ENCODE results near the gene NUDT4.
"Not testable (repeated sequence)": the region's sequence is repeated elsewhere in the genome, so short reads cannot be mapped to it uniquely, and the experiment has no call there.

Gene NUDT4

DNA sequence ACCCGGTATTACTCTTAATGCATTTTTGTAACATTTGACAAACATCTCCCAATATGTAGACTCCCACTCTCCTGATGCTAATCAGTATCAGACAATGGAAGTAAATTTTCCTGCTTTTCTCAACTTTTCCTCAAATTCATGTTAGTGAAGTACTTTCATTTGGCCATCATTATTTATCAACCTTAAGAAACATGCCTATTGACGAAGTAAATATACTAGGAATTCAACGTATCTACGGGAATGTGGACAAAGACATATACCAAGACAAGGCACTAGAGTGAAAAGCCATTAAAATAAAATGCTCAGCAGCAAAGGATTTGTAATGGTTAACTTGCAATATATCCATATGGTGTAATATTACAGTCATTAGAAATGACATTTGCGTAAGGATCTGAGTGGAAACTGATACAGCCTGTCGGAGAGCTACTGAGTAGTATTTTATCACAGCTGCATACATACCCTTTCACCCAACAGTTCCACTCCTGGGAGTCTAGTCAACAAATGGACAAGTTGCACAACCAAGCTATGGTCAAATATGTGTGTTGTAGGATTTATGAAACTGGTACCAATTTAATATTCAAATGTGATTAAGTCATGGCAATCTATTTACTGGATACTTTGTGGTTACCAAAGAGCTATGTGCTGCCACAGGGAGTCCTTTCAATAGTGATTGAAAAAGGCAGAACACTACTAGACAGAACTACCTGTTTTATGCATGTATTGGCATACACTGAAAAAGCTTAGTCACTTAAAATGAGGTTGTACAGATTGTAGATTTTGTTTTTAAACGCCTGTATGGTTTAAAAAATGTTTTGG, 26.5 kb downstream of the NUDT4 start:
- DNase-seq: no peak

DNA sequence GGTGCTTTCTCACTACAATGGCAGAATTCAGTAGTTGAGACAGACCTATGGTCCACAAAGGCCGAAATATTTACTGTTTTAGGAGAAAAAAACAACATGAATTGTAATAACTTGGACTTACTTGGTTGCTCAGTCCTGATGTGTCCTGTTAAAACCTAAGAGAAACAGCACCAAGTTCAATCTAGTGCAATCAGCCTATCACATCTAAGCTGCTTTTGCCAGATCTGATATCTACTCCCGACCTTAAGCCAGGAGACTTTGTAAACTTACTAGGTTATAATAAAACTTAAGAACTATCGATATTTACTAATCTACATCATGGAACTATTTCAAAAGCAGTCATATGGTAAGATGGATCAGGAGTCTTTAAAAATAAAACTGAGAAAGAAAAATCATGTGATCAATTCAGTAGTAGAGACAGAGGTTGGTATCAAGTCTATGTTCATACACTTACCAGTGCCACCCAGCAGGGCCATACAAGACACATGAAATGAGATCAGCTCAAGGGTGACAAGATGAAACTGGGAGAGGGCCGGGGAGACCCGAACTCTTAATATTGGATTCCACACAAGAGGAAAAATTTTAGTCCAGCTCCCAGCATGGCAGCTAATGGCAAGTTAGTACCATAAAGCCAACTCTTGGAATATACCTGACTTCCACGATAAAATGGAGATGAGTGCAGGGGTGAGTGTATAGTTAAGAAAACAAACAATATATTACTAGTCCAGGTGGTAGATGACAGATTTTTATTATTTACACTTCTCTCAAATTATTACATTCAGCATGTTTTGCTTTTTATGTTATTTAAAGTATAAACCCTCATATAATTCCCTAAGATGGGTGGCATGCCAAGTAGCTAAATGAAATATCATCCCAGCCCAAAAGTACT, 27.5 kb downstream of the NUDT4 start:
- no peak for DNase-seq

DNA sequence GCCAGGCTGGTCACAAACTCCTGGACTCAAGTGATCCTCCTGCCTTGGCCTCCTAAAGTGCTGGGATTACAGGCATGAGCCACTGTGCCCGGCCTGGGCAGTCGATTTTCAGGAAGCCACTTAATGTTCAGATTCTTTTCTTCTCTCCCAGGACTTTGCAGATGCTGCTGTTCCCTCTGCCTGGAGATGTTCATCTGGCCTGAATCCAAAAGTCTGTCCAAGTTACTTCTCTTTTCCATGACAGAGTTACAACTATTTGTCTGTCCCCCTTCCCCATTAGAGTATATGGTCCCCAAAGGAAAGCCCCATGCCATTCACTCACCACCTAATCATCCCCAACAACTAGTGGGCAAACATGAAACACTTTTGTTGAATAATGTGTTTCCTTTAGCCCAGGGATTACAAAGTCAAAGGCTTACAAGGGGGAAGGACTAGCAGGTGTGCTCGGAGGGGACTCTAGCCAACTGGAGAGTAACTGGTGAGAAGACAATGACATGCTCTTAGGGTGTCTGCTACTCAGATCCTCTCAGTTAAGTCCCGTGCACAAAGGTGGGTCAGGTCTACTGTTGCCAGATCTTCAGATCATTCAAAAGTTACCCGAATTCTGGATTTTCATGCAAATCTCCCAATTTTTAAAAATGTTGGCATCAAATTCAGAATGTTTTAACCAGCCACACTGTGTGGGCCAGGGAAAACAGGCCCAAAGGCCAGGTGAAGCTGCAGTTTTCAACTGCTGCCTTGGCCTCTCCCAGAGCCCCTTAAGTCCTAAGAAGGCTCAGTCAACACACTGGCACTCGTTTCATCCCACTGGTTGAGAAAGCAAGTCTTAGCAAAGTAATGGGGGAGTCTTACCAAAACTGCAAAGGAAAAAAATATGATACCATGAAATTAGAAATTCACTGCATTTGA, 29.6 kb downstream of the NUDT4 start:
- no peak for DNase-seq

DNA sequence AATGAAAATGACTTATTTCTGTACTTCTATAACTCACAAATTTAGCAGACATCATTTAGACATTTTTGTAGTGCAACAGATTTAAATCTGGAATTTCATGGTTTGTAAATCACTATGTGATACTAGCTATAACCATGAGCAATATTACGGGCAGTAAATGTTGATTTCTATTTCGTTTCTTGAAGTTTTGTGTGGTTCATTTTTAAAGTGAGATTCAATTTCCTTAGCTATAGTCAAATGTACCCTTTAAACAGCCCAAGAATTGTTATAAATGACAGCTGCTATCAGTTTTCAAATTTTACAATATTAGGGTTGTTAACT, 30.2 kb downstream of the NUDT4 start:
- DNase-seq: no peak

DNA sequence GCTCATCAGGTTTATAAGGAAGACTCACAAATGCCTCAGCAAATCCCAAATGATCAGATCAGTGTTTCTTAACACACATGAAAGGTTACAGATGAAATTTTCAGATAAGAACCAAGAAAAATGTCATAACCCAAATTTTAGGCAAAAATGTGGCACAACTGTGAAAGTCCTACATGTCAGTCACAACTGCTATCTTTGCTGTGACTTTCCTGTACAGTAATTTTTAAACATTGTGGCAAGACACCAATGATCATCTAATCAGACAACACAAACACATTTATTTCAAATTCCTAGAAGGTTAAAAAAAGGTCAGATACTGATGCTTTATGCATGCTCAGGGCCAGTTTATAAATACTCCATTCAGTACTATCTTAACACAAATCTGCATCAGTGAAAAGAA, 31.1 kb downstream of the NUDT4 start:
- DNase-seq: no peak

DNA sequence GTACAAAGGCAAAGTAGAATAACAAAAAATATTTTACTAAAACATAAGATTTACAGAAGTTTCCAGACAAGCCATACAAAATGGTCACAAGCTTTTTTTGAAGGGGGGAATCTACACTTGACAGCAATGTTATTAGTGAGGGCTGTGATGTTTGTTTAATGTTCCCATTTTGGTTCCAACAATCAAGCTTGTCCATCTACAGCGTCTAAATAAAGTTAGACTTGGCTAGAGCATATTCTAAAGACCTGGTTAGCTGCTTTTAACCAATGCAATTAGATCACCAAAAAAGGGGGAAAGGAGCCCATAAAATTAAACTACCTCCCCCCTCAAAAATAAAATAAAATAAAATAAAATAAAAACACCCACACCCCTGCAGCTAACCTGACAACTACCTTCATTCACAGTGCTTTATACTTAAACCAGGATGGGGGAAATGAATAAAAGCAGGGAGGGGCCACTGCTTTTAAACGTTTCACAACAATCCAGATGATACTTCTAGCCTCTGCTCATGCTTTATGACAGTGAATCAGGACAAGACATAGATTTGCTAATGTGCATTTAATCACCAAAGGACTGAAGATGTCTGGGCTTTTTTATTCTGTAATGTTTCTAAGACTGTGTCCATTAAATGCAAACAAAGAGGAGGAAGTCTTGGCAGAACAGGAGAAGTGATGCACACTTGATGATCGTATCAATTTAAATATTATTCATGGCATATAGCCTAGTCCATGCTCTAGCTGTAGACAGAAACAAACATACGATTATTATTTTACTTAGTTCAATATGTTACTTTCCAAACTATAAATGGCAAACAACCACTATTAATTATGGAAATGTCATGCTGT, 31.8 kb downstream of the NUDT4 start:
- not testable (repeated sequence) for DNase-seq

DNA sequence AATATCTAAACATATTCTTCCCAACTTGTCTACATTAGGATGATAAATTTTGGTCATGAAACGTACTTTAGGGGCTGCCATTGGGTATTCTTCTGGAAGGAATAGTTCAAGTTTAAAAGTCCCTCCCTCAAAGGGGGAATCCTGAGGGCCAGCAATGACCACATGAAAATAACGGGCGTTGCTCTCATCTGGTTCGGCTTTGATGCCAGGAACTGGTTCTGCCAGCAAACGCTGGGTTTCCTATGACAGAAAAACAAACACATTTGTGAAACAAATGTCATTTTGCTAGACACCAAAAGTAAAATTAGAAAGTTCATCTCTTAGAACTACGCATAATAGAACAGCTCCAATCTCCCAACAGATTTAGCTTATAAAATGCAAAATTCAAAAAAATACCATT, 33.3 kb downstream of the NUDT4 start:
- not testable (repeated sequence) for DNase-seq

DNA sequence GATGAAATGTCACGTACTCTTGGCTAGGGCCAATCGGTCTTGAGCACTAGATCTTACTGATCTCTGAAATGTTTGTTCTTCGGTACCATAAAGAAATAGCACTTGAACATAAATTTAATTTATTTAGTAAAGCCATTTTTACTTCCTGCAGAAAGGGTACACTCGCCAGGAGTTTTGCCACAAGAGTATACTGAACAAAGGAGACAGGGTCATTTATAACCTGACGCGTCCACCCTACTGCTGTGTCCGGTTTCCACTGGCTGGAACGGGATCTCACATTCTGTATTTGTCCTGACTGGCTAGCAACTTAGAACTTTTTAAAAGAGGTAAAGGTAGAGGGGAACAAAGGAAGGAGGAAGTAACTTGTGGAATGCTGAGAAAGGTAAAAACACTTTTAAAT, 34.7 kb downstream of the NUDT4 start:
- not testable (repeated sequence) for DNase-seq

DNA sequence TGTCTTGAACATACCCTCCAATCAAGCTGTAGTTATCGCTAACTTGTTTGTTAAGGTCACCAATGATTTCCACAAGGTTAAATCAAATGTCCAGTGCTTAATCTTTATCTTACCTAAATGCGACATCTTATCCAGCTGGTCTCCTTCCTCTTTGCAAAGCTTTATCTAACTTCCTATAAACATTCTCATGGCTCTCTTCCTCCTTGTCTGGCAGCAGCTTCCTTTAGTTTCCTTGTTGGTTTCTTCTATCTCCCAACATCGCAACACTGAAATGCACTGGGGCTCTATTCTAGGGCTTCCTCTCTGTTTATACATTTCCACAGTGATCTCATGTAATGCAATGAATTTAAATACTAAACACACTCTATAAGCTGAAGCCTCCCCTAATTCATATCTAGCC, 35.3 kb downstream of the NUDT4 start:
- no peak for DNase-seq

DNA sequence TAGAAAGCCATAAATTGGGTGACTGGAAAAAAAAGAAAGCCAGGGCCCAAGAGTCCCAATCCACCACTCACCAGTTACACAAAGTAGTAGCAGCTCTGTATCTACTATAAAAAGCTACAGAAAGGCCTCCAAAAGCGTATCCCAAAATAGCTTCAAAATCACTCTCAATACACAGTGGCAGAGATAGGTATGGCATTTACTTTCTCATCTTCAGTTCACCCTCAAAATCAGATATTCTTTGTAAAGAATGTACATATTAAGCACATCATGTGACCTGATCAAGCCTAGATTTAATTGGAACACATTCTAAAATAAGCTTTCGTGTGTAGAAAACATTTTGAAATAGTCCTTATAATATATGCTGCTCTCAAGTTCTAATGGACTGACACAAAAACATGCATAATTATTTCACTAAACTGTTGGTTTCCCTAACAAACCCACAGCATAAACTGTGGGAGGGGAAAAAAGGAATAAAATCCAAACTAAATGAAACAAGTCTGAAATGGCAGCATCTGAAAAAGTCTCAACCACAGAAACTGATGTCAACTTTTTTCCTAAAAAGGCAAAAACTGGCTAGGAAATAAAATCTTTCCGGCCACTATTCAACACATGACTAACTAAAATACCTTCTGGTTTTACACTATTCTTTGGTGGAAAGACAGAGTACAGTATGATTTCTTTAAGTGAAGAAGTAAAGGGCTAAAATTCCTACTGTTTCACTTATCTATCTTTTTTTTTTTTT, 38.2 kb downstream of the NUDT4 start:
- DNase-seq: no peak

DNA sequence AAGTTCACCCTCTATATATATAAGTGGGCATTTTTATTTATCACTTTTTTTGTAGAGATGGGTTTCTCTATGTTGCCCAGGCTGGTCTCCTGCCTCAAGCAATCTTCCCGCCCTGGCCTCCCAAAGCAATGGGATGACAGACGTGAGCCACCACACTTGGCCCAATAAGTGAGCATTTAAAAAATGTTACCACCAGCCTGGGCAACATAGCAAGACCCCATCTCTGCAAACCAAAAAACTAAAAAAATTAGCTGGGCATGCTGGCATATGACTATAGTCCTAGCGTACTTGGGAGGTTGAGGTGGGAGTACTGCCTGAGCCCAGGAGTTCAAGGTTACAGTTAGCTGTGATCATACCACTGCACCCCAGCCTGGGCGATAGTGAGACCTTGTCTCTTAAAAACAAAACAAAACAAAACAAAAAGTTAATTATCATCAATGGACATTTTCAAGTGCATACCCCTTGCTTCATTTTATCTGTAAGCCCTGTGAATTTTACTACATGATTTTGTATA, 40.3 kb downstream of the NUDT4 start:
- DNase-seq: no peak

DNA sequence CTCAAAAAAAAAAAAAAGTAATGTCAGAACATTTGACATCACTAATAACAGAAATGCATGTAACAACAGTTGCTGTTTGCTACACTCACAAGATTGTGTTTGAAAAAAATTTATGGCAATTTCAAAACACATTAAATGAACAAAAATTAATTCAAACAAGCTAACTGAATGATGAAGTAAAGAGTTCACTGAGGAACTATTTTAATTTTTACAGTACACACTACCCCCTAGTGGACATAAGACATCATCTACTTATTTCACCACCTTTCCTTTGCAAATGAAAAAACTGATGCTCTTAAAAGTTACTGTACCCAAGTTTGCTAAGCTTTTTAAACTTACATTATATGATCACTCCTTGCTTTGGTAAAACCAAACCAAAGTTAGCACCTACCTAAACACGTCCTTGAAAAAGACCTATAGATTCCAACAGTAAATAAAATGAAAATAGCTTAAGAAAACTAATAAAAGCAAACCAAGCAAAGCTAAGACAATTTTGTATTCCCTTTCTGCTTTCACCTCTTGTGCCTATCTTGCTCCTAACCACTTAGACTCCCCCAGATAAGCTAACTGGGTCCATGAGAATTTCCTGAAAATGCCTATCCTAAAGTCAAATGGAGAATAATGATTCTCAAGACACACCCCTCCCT, 41.8 kb downstream of the NUDT4 start:
- no peak for DNase-seq

DNA sequence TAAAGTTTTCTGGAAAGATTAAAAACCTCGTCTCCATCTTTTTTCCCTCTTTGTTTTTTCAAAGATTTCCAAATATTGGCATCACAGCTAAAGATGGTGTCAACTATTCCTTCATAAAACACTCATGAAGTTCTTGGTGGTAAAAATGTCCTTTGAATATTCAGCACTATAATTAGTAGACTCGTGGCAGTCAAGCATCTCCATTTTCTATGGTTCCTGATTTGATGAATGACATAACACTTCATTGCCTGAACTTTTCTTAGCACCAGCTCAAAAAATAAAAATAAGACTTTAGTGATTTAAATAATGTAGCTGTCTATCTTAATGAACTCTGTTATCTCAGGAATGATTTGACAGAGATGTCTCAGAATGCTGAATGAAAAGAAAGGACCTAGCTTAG, 44.3 kb downstream of the NUDT4 start:
- DNase-seq: no peak

DNA sequence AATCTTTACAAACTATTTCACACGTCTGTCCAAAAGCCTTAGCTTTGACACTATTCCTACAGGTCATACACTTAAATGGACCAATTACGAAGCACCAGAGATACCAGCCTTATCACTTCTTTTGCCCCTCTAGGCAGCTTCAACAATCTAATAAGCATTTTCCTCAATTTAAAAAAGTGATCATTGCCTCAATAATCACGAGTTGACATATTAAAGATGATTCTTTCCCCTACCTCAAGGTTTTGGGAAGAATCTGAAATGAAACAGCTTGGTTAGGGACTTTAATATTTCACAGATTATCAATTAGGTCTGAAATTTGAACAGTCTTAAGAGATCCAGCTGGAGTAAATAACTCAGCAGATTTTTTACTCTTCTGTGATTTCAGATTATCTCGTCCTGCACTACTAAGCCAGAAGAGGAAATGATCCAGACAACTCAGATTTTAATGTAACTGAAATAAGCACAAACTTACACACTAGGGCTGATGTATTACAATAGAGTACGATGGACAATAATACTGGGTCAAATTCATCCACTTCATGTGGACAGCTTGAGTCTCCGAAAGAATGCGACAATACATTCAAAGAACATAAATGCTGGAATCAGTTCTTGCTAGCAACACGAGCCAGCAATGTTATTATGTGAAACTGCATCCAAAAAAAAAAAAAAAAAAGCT, 48.1 kb downstream of the NUDT4 start:
- no peak for DNase-seq

DNA sequence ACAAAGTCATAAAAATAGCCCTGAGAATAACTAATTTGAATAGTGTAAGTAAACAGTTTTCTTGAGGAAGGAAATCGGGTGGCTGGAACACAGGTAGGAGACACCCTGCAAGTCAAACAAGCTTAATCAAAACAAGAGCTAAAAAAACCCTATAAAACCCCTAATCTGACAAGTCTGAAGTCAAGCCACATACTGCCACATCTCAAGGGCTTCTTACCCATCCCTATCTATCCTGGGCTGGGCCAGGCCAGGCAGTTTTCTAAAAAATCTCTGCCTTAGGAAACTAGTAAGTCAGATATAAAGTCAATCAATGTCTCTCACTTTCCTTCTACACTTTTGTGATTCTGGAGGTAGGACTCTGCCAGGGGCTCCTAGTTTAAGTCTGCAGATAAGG, 48.7 kb downstream of the NUDT4 start:
- DNase-seq: no peak

DNA sequence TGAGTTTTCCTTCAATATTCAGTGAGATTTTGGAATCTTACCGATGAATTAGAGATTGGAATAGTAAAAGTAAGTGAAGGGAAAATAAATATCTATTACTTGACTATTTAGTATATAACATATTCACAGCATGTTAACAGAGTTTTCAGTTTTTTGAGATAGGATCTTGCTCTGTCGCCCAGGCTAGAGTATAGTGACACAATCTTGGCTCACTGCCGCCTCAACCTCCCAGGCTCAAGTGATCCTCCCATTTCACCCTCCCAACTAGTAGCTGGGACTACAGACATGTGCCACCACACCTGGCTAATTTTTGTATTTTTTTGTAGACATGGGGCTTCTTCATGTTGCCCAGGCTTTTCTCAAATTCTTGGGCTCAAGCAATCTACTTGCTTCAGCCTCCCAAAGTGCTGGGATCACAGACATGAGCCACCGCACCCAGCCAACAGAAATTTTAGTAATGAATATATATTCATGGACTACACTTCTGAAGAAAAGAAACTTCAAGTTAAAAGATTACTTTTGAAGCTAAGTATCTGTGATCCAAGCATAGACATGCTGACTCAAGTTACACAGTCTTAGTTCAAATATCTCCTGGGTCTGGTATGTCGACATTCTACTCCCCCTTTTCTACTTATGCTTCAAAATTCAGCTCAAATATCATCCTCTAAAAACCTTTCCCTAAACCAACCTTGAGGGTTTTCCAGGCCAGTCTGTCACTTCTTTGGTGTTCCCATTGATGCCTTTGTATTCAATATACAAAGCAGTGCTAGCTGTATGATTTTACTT, 50.2 kb downstream of the NUDT4 start:
- DNase-seq: no peak

DNA sequence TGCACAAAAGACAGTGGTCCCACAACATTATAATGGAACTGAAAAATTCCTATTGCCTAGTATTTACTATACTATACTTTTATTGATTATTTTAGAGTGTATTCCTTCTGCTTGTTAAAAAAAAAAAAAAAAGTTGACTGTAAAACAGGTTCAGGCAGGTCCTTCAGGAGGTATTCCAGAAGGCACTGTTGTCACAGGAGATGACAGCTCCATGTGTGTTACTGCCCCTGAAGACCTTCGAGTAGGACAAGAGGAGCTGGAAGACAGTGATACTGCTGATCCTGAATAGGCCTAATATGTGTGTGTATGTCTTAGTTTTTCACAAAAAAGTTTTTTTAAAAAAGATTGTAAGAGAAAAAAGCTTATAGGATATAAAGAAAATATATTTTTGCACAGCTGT, 51.7 kb downstream of the NUDT4 start:
- no peak for DNase-seq

DNA sequence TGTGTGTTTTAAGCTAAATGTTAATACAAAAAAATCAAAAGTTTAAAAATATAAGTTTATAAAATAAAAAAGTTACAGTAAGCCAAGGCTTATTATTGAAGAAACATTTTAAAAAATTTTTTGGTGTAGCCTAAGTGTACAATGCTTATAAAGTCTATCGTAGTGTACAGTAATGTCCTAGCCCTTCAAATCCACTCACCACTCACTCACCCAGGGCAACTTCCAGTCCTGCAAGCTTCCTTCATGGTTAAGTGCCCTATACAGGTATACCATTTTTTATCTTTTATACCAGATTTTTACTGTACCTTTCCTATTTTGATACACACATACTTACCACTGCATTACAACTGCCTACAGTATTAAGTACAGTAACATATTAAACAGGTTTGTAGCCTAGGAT, 52.1 kb downstream of the NUDT4 start:
- DNase-seq: no peak

DNA sequence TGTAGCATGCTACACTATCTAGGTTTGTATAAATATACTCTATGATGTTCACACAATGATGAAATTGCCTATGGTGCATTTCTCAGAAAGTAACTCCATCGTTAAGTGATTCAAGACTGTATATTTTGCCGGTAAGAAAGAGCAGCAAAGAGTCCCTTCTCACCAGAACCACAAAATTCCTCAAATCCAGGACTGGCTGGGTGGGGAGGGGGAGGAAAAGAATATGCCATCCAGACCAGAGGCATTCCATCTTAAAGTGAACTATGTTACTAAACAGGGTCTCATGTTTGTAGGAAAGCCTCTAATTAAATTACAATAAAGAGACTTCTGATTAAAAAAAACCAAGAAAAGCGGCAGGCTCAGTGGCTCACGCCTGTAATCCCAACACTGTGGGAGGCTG, 52.6 kb downstream of the NUDT4 start:
- no peak for DNase-seq
